ENCODE measurements around the gene ZNF436.

The ZNF436 gene

DNA sequence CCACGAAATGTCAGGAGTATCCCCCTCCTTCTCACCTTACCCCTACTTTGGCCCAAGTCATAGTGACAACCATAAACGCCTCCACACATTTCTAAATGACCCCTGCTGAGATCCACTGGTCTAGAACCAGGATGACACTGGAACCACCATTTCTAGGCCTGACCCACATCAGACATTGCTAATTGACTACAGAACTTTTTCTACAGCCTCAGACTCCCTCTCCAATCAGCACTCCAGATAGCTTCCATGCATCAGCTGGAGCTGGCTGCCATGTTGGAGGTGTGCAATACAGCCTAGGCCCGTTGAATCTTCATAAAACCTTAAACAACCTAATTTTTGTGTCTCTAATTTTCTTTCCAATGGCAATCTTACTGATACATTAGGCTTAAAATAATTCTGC, 36.3 kb upstream of the ZNF436 start:
- no peak overlapping the region for H3K4me3 ChIP-seq (ENCODE audit: low read depth, low read length)
- TF ChIP-seq, protein P1, sequence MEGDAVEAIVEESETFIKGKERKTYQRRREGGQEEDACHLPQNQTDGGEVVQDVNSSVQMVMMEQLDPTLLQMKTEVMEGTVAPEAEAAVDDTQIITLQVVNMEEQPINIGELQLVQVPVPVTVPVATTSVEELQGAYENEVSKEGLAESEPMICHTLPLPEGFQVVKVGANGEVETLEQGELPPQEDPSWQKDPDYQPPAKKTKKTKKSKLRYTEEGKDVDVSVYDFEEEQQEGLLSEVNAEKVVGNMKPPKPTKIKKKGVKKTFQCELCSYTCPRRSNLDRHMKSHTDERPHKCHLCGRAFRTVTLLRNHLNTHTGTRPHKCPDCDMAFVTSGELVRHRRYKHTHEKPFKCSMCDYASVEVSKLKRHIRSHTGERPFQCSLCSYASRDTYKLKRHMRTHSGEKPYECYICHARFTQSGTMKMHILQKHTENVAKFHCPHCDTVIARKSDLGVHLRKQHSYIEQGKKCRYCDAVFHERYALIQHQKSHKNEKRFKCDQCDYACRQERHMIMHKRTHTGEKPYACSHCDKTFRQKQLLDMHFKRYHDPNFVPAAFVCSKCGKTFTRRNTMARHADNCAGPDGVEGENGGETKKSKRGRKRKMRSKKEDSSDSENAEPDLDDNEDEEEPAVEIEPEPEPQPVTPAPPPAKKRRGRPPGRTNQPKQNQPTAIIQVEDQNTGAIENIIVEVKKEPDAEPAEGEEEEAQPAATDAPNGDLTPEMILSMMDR (IDR thresholded peaks at IDR 0.05; ENCODE audit: low read depth, low read length), result no peak
- in situ Hi-C loops (cut with HindIII; ENCODE audit: low sequenced_read_pairs), result no loop called here
- DNase-seq (ENCODE audit: low read depth, low spot score), result no peak

DNA sequence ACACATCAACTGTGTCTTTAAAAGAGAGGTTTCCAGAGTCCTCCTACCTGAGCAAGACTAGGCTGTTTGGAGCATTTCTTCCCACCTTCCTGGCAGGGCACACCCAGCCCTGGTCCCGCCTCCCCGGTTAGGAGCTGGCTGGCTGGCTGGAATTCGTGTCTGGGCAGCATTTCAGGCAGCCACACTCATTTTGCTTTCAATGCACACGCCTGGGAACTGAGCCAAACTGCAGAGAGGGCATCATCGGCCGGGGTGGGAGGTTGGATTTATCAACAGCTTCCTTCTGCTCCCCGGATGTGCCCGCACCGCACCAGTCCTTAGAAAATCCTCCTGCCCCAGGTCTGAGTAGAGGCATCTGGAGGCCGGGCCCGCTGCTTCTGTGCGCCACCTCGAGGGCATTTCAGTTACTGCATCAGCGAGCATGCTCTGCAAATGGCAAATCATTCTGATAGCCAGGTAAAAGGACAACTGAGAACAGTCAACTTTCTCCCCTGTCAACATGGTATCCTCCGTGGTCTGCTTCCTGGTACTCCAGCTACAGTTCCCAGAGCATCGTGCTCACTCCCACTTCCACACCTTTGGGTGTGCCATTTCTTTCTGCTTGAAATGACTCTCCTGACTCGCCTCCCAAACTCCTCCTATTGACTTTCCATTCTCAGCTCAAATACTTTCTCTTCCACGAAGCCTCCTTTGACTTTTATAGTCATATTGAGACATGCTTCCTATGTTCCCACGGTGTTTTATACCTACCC, 34.3 kb upstream of the ZNF436 start:
- peak; percentile 94 for DNase-seq (ENCODE audit: low read depth, low spot score)
- H3K4me3 ChIP-seq (ENCODE audit: low read depth, low read length), result no peak overlapping the region
- TF ChIP-seq, protein P1 (IDR thresholded peaks at IDR 0.05; ENCODE audit: low read depth, low read length), result peak; percentile 96
- in situ Hi-C loops (cut with HindIII; ENCODE audit: low sequenced_read_pairs), result no loop called here

DNA sequence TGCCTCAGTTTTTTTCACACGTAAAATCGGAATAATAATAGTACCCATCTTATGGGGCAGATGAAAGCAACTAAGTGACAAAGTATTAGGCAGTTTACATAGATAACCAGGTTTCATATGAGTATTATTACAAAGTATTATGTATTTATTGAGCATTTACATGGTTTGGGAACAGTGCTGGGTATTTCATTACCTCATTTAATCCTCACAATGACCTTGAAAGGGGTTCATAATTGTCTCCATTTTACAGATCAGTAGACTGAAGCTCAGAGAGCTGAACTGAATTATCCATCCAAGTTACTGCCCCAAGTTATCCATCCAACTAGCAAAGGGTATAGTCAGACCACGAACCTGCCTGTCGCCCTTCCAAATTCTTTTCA, 33.7 kb upstream of the ZNF436 start:
- TF ChIP-seq, protein P1 (IDR thresholded peaks at IDR 0.05; ENCODE audit: low read depth, low read length), result no peak
- DNase-seq (ENCODE audit: low read depth, low spot score), result no peak
- H3K4me3 ChIP-seq (ENCODE audit: low read depth, low read length), result no peak overlapping the region
- in situ Hi-C loops (cut with HindIII; ENCODE audit: low sequenced_read_pairs), result no loop called here

DNA sequence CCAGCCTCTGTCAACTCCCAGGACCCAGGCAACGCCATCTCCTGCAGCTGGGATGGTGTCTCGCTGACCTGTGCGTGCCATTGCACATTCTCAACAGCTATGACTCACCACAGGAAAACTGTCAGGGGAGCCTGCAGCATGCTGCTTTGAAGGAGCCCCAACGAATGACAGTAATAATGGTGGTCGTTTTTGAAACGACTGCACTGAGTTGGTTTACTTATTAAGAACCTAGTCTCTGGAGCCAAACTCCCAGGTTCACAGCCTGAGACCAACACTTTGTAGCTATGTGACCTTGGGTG, 33.4 kb upstream of the ZNF436 start:
- TF ChIP-seq, protein P1 (IDR thresholded peaks at IDR 0.05; ENCODE audit: low read depth, low read length), result no peak
- no peak overlapping the region for H3K4me3 ChIP-seq (ENCODE audit: low read depth, low read length)
- DNase-seq (ENCODE audit: low read depth, low spot score), result peak; percentile 77
- in situ Hi-C loops (cut with HindIII; ENCODE audit: low sequenced_read_pairs), result no loop called here

DNA sequence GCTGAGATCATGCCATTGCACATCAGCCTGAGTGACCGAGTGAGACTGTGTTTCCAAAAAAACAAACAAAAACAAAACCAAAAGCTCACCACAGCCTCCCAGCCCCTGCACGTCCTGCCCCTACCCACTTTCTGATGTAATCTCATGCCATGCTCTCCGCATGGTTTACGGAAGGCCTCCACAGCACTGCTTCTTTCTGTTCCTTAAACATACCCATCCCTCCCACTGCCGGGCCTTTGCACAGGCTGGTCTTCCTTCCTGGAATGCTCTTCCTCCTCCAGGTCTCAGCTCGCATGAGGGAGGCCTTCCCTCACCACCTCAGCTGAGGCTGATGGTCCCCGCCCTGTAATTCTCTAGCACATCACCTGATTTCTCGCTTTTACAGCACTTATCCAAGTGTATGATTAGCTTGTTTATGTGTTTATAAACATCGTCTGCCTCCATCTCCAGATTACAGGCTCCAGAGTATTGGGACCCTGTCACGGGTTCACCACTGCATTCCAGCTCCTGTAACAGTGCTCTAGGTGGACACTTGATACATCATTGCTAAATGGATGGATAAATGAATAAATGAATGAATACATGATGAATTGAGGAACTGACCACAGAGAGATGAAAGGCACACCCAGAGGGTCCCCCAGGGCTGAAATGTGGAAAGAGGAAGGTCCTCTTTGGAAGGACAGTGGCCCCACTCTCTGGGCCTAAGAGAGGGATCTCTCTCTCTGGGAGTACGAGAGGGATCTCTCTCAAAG, 32.8 kb upstream of the ZNF436 start:
- H3K4me3 ChIP-seq (ENCODE audit: low read depth, low read length), result no peak overlapping the region
- TF ChIP-seq, protein P1 (IDR thresholded peaks at IDR 0.05; ENCODE audit: low read depth, low read length), result no peak
- in situ Hi-C loops (cut with HindIII; ENCODE audit: low sequenced_read_pairs), result no loop called here
- DNase-seq (ENCODE audit: low read depth, low spot score), result no peak

DNA sequence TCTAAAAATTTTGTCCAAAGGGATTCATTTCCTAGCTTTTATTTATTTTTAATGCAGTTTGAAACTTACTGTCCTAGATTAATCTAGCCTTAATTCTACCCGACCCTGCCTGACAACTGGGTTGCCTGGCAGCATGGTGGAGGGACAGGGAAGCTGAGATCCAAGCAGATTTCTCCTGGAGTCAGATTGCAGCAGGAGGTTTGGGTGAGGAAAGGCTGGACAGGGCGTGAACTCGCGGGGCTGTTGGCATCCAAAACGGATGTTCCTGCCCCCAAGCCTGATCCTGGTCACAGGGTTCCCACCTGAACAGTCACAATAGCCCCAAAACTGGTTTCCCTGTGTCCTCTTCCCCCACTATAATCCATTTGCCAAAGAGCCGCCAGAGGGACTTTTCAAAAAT, 31.7 kb upstream of the ZNF436 start:
- in situ Hi-C loops (cut with HindIII; ENCODE audit: low sequenced_read_pairs), result no loop called here
- no peak for DNase-seq (ENCODE audit: low read depth, low spot score)
- TF ChIP-seq, protein P1 (IDR thresholded peaks at IDR 0.05; ENCODE audit: low read depth, low read length), result no peak
- H3K4me3 ChIP-seq (ENCODE audit: low read depth, low read length), result no peak overlapping the region

Data from astrocyte of the spinal cord (primary cell).